Neuron (in vitro differentiated cells): ENCODE results near the gene IBTK.
"Not testable (repeated sequence)": the region's sequence is repeated elsewhere in the genome, so short reads cannot be mapped to it uniquely, and the experiment has no call there.

Experiments used
- H2AFZ ChIP-seq: one replicate; pipeline ENCODE4 v1.6.1; 2013; ENCODE audit warnings: low read depth, mild to moderate bottlenecking, inconsistent platforms, low read length, moderate library complexity
- H3K27me3 ChIP-seq: one replicate; pipeline ENCODE4 v1.6.1; 2013; ENCODE audit warnings: low read length; ENCODE audit not compliant: insufficient read depth
- H3K36me3 ChIP-seq: one replicate; pipeline ENCODE4 v1.6.1; 2013; ENCODE audit warnings: low read length; ENCODE audit not compliant: insufficient read depth
- H3K4me1 ChIP-seq: one replicate; pipeline ENCODE4 v1.6.1; 2013; ENCODE audit warnings: low read length; ENCODE audit not compliant: insufficient read depth
- H3K4me3 ChIP-seq: 2 replicates; pipeline ENCODE4 v1.5.1; 2013; ENCODE audit warnings: mild to moderate bottlenecking, low read length, moderate library complexity
- H3K9me3 ChIP-seq: one replicate; pipeline ENCODE4 v1.6.1; 2013; ENCODE audit warnings: low read length

The IBTK gene

GRCh38 chr6:82259389-82259788, 11.8 kb upstream of the IBTK start:
- H3K27me3 ChIP-seq: no peaks in the 10 kb centered on the region
- no peak overlapping the region for H2AFZ ChIP-seq
- H3K36me3 ChIP-seq: no peaks in the 10 kb centered on the region
- no peak overlapping the region for H3K4me3 ChIP-seq
- H3K4me1 ChIP-seq: no peaks in the 10 kb centered on the region
- no peaks in the 10 kb centered on the region for H3K9me3 ChIP-seq

GRCh38 chr6:82257088-82257774, 9.7 kb upstream of the IBTK start:
- H2AFZ ChIP-seq: no peak overlapping the region
- no peaks in the 10 kb centered on the region for H3K4me1 ChIP-seq
- H3K9me3 ChIP-seq: no peaks in the 10 kb centered on the region
- no peak overlapping the region for H3K4me3 ChIP-seq
- H3K36me3 ChIP-seq: no peaks in the 10 kb centered on the region
- no peaks in the 10 kb centered on the region for H3K27me3 ChIP-seq

- not testable (repeated sequence) for H3K4me1 ChIP-seq, H3K36me3 ChIP-seq, H2AFZ ChIP-seq, H3K27me3 ChIP-seq, H3K4me3 ChIP-seq, H3K9me3 ChIP-seq
Observed at GRCh38 chr6:82254722-82255121, 7.2 kb upstream of the IBTK start.

- no peaks in the 10 kb centered on the region for H3K36me3 ChIP-seq
- H3K4me3 ChIP-seq: no peak overlapping the region
- no peaks in the 10 kb centered on the region for H3K4me1 ChIP-seq
- H3K27me3 ChIP-seq: no peaks in the 10 kb centered on the region
- H3K9me3 ChIP-seq: no peaks in the 10 kb centered on the region
- no peak overlapping the region for H2AFZ ChIP-seq
Observed at GRCh38 chr6:82251942-82252341, 4.4 kb upstream of the IBTK start.

GRCh38 chr6:82249381-82250253, 2.1 kb upstream of the IBTK start:
- Histone ChIP-seq H3K4me1 (peaks cover 8% of the 10 kb centered on the region), H2AFZ (no peak overlapping the region), H3K36me3 (peaks cover 4% of the 10 kb centered on the region), H3K9me3 (no peaks in the 10 kb centered on the region), H3K27me3 (no peaks in the 10 kb centered on the region), H3K4me3 (no peak overlapping the region)

- H3K36me3 ChIP-seq: peaks cover 4% of the 10 kb centered on the region
- H3K4me3 ChIP-seq: peak overlapping the region; percentile 68
- peaks cover 8% of the 10 kb centered on the region for H3K4me1 ChIP-seq
- H3K27me3 ChIP-seq: no peaks in the 10 kb centered on the region
- H2AFZ ChIP-seq: peak overlapping the region; percentile 90
- H3K9me3 ChIP-seq: no peaks in the 10 kb centered on the region
Observed at GRCh38 chr6:82248273-82248735, 760 bp upstream of the IBTK start.

GRCh38 chr6:82246802-82247504, 591 bp downstream of the IBTK start:
- H3K4me1 ChIP-seq: peaks cover 8% of the 10 kb centered on the region
- peak overlapping the region; percentile 90 for H2AFZ ChIP-seq
- peak overlapping the region; percentile 68 for H3K4me3 ChIP-seq
- H3K27me3 ChIP-seq: no peaks in the 10 kb centered on the region
- peaks cover 4% of the 10 kb centered on the region for H3K36me3 ChIP-seq
- no peaks in the 10 kb centered on the region for H3K9me3 ChIP-seq

- Histone ChIP-seq H3K36me3 (peaks cover 4% of the 10 kb centered on the region), H3K9me3 (no peaks in the 10 kb centered on the region), H3K4me1 (peaks cover 8% of the 10 kb centered on the region), H2AFZ (no peak overlapping the region), H3K4me3 (peak overlapping the region; percentile 68), H3K27me3 (no peaks in the 10 kb centered on the region)
Observed at GRCh38 chr6:82246370-82246769, 1.2 kb downstream of the IBTK start.

- H3K4me1 ChIP-seq: peaks cover 10% of the 10 kb centered on the region
- H3K36me3 ChIP-seq: peaks cover 4% of the 10 kb centered on the region
- no peak overlapping the region for H2AFZ ChIP-seq
- no peaks in the 10 kb centered on the region for H3K9me3 ChIP-seq
- H3K4me3 ChIP-seq: no peak overlapping the region
- H3K27me3 ChIP-seq: no peaks in the 10 kb centered on the region
Observed at GRCh38 chr6:82245376-82245775, 2.2 kb downstream of the IBTK start.

GRCh38 chr6:82243884-82244283, 3.7 kb downstream of the IBTK start:
- Histone ChIP-seq H2AFZ (no peak overlapping the region), H3K4me3 (no peak overlapping the region), H3K27me3 (no peaks in the 10 kb centered on the region), H3K9me3 (no peaks in the 10 kb centered on the region), H3K4me1 (peaks cover 14% of the 10 kb centered on the region), H3K36me3 (peaks cover 4% of the 10 kb centered on the region)

GRCh38 chr6:82240186-82240585, 7.4 kb downstream of the IBTK start:
- peaks cover 6% of the 10 kb centered on the region for H3K4me1 ChIP-seq
- H3K4me3 ChIP-seq: no peak overlapping the region
- peaks cover 4% of the 10 kb centered on the region for H3K9me3 ChIP-seq
- H2AFZ ChIP-seq: no peak overlapping the region
- H3K36me3 ChIP-seq: peaks cover 10% of the 10 kb centered on the region
- no peaks in the 10 kb centered on the region for H3K27me3 ChIP-seq

- Histone ChIP-seq H3K9me3 (peaks cover 4% of the 10 kb centered on the region), H3K4me3 (no peak overlapping the region), H3K36me3 (peaks cover 10% of the 10 kb centered on the region)
Observed at GRCh38 chr6:82239597-82239996, 7.9 kb downstream of the IBTK start.

GRCh38 chr6:82237013-82237412, 10.5 kb downstream of the IBTK start:
- H3K9me3 ChIP-seq: peaks cover 4% of the 10 kb centered on the region
- H3K36me3 ChIP-seq: peaks cover 16% of the 10 kb centered on the region
- peaks cover 6% of the 10 kb centered on the region for H3K4me1 ChIP-seq
- no peak overlapping the region for H2AFZ ChIP-seq
- no peak overlapping the region for H3K4me3 ChIP-seq
- no peaks in the 10 kb centered on the region for H3K27me3 ChIP-seq

More at GRCh38 chr6:82239597-82239996, 7.9 kb downstream of the IBTK start:
- Histone ChIP-seq H3K27me3 (no peaks in the 10 kb centered on the region), H3K4me1 (peaks cover 6% of the 10 kb centered on the region), H2AFZ (no peak overlapping the region)
